Body of pancreas (tissue), 4 donors: ENCODE measurements around the gene ANKRD39. TPM values are rescaled to one million over a fixed set of nuclear protein-coding genes. Genes with fewer than 3 reads are reported as not detected.
A peak's percentile ranks its signal among the peaks of the same experiment; 100 is the strongest.

Experiments
- ATAC-seq: fragments of 150-250 bp; one replicate; pipeline ENCODE4 v1.9.1; 2016
- DNase-seq, 4 donors: peaks; one replicate each; pipeline ENCODE4 v3.0.0-alpha.2; 2019
- H3K27ac ChIP-seq, 4 donors: fragments of 200-600 bp; sonication (generic); 1 replicate in 3 of 4; 2 replicates in 1 of 4; pipeline versions ENCODE4 v1.5.1 to v1.6.1; 2016 to 2019; ENCODE audit warnings: mild to moderate bottlenecking in 1 of 4, mixed read lengths in 1 of 4, moderate library complexity in 1 of 4
- H3K27me3 ChIP-seq, 2 donors: fragments of 200-600 bp; sonication (generic); one replicate each; pipeline ENCODE4 v1.6.0; 2016; ENCODE audit warnings: mild to moderate bottlenecking in 1 of 2
- H3K36me3 ChIP-seq, 2 donors: fragments of 200-600 bp; sonication (generic); replicated peaks in 1 of 2; 2 replicates each; pipeline ENCODE4 v1.5.1; 2016; ENCODE audit warnings: low read depth in 2 of 2; ENCODE audit not compliant: insufficient read depth in 1 of 2
- H3K4me1 ChIP-seq: fragments of 200-600 bp; sonication (generic); one replicate; pipeline ENCODE4 v1.6.0; 2016
- H3K4me3 ChIP-seq, 2 donors: fragments of 200-600 bp; sonication (generic); 1 replicate in 1 of 2; 2 replicates in 1 of 2; pipeline ENCODE4 v1.5.1; 2016 to 2019
- H3K9me3 ChIP-seq, 3 donors: fragments of 200-600 bp; sonication (generic); 1 replicate in 2 of 3; 2 replicates in 1 of 3; pipeline ENCODE4 v1.5.1; 2016
- CTCF ChIP-seq, 7 experiments: fragments of 450-650 bp in 4 of 7; fragments of 200-600 bp in 3 of 7; sonication (generic) in 3 of 7; IDR thresholded peaks; one replicate each; pipeline ENCODE4 v1.5.1; 2016 to 2019; ENCODE audit warnings: antibody characterized with exemption in 7 of 7
- POLR2A ChIP-seq, 3 donors: fragments of 450-650 bp; IDR thresholded peaks; one replicate each; pipeline ENCODE4 v1.6.1; 2016; ENCODE audit warnings: antibody characterized with exemption in 3 of 3, mild to moderate bottlenecking in 2 of 3
- WGBS, 2 donors: methylation state at CpG; one replicate each; pipeline ENCODE4 v1.1.5; 2017; 5-methylcytosine and 5-hydroxymethylcytosine counted together
- intact Hi-C: fragments of 100-400 bp; cut with DNase I; formaldehyde crosslinking; loops from one replicate; pipeline ENCODE4 v1.15.1; 2023
- total RNA-seq, 2 donors: library from RNA; depleted of rRNA; stranded (reverse); fragments of >200 nt; gene quantifications; one replicate each; pipeline ENCODE4 v1.1.0, GENCODE V29; 2016

The ANKRD39 gene
- total RNA-seq, 2 donors from 2014 or later = 2.3 to 14.3 TPM

- H3K4me1 ChIP-seq = peaks cover 48% of the 10 kb centered on the region
- H3K36me3 ChIP-seq = peaks cover 0 to 11% of the 10 kb centered on the region in 2 donors
- H3K4me3 ChIP-seq = peak overlapping the region; percentile 90 to 91
- intact Hi-C loops = no loop called here
- WGBS, 2 donors = 0 to 1% methylated on average over 1 to 40 of the region's 76 CpGs
- H3K27me3 ChIP-seq = no peaks in the 10 kb centered on the region
- ATAC-seq (peak; percentile 58), DNase-seq (peak; percentile 70 to 86 (median 82))
- TF ChIP-seq CTCF (IDR thresholded peaks at IDR 0.05) (peak; percentile 46 to 79 (median 59)), POLR2A (IDR thresholded peaks at IDR 0.05) (peak; percentile 10 to 47 (median 37))
- H3K9me3 ChIP-seq = no peaks in the 10 kb centered on the region
- H3K27ac ChIP-seq = peak overlapping the region; percentile 76 to 95 (median 82)
Observed at GRCh38 chr2:96868555-96869280, 10.9 kb upstream of the ANKRD39 start.

- ATAC-seq (no peak), DNase-seq (no peak)
- H3K4me3 ChIP-seq = peak overlapping the region; percentile 90 to 91
- H3K4me1 ChIP-seq = peaks cover 40% of the 10 kb centered on the region
- intact Hi-C loops = no loop called here
- H3K27ac ChIP-seq = peak overlapping the region in 3 of 4 donors; percentile 78 to 95 (median 86)
- no peaks in the 10 kb centered on the region for H3K9me3 ChIP-seq
- peaks cover 0 to 12% of the 10 kb centered on the region in 2 donors for H3K36me3 ChIP-seq
- 31 to 34% methylated on average over 15 to 27 of the region's 27 CpGs for WGBS, 2 donors
- no peak for TF ChIP-seq CTCF (IDR thresholded peaks at IDR 0.05)
- no peak for TF ChIP-seq POLR2A (IDR thresholded peaks at IDR 0.05)
- H3K27me3 ChIP-seq = no peaks in the 10 kb centered on the region
Observed at GRCh38 chr2:96867756-96868554, 10.1 kb upstream of the ANKRD39 start.

DNA sequence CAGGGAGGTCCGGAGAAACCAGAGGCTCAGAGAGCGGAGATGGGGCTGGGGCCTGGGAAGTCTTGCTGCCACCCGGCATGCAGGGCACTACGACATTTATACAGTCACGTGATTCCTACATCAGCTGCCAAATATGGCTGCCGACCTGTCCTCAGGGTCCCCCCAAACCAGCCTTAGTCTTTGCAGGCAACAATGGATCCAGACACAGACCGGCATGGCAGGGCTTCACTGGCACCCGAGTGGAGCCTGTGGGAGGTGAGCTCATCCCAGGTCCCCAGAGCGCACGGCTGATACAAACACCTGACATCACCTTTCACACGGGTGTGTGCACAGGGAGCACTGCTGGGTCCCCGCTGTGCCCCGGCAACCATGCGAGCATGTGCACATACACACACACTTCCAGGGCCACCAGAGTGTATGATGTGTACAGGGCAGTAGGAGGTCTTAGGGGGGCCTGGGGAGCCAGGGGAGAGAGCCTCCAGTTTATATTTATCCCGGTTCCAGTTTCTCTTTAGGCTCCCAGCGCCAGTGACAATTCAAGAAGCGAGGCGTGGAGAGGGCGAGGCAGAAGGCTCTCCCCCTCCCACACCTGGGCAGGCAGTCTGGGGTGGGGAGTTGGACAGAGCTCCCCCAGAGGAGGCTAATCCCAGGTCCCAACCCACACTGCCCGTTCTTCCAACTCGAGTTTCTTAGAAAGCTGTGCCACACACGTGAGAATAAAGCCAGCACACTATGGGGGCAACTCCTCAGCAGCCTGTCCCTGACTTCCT, 9.4 kb upstream of the ANKRD39 start:
- TF ChIP-seq CTCF (IDR thresholded peaks at IDR 0.05) (no peak), POLR2A (IDR thresholded peaks at IDR 0.05) (no peak)
- Histone ChIP-seq H3K27ac (peak overlapping the region in 3 of 4 donors; percentile 78 to 95 (median 86)), H3K4me1 (peaks cover 35% of the 10 kb centered on the region), H3K9me3 (no peaks in the 10 kb centered on the region), H3K4me3 (no peak overlapping the region), H3K36me3 (peaks cover 0 to 12% of the 10 kb centered on the region in 2 donors), H3K27me3 (no peaks in the 10 kb centered on the region)
- 70 to 76% methylated on average over 16 to 22 of the region's 22 CpGs for WGBS, 2 donors
- intact Hi-C loops = no loop called here
- ATAC-seq (no peak), DNase-seq (peak in 1 of 4 donors; percentile 16)

DNA sequence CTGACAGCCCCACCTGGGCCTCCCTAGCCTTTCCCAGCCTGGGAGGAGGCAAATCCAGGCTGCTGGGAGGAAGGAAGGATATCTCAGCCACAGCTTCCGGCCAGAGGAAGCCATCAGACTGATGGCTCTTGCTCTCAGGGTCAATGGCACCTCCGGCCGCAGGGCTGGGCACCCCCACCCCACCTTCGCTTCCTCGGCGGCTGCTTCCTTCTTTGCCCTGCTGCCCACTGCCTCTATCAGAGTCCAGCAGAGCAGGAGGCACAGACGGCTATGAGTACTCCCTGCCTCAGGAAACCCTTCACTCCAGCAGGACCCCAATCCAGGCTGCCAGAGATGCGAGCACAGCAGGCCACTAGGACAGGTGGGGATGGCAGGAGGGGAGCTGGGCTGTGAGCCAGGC, 8.8 kb upstream of the ANKRD39 start:
- intact Hi-C loops = no loop called here
- peak overlapping the region in 1 of 4 donors; percentile 50 for H3K27ac ChIP-seq
- no peak overlapping the region for H3K4me3 ChIP-seq
- TF ChIP-seq POLR2A (IDR thresholded peaks at IDR 0.05) = no peak
- TF ChIP-seq CTCF (IDR thresholded peaks at IDR 0.05) = no peak
- ATAC-seq (no peak), DNase-seq (no peak)
- no peaks in the 10 kb centered on the region for H3K27me3 ChIP-seq
- WGBS, 2 donors = 64 to 85% methylated on average over 4 to 8 of the region's 8 CpGs
- H3K36me3 ChIP-seq = peaks cover 0 to 12% of the 10 kb centered on the region in 2 donors
- peaks cover 35% of the 10 kb centered on the region for H3K4me1 ChIP-seq
- H3K9me3 ChIP-seq = no peaks in the 10 kb centered on the region
